HEK293T (cell line): ENCODE results near the gene SEMA3A.

Experiments
- BHLHE40 ChIP-seq: fragments of 450-650 bp; IDR thresholded peaks from 2 replicates; pipeline ENCODE4 v1.6.1; 2016; ENCODE audit warnings: mild to moderate bottlenecking, moderate library complexity, borderline replicate concordance
- CTBP1 ChIP-seq: fragments of 450-650 bp; IDR thresholded peaks from 2 replicates; pipeline ENCODE4 v1.6.1; 2016; ENCODE audit warnings: borderline replicate concordance
- ELF4 ChIP-seq: fragments of 450-650 bp; IDR thresholded peaks from 2 replicates; pipeline ENCODE4 v1.6.1; 2017; ENCODE audit warnings: antibody characterized with exemption
- FOXM1 ChIP-seq: fragments of 450-650 bp; IDR thresholded peaks from 2 replicates; pipeline ENCODE4 v1.6.1; 2017; ENCODE audit warnings: mild to moderate bottlenecking, borderline replicate concordance
- HDGF ChIP-seq: fragments of 450-650 bp; IDR thresholded peaks from 2 replicates; pipeline ENCODE4 v1.6.1; 2017; ENCODE audit warnings: antibody characterized with exemption, borderline replicate concordance
- LEF1 ChIP-seq: fragments of 450-650 bp; IDR thresholded peaks from 2 replicates; pipeline ENCODE4 v1.6.1; 2017; ENCODE audit warnings: mild to moderate bottlenecking, borderline replicate concordance
- NFRKB ChIP-seq: fragments of 450-650 bp; IDR thresholded peaks from 2 replicates; pipeline ENCODE4 v1.6.1; 2016; ENCODE audit warnings: mild to moderate bottlenecking, moderate library complexity
- PKNOX1 ChIP-seq: fragments of 450-650 bp; IDR thresholded peaks from 2 replicates; pipeline ENCODE4 v1.6.1; 2016
- SP1 ChIP-seq: fragments of 450-650 bp; IDR thresholded peaks from 2 replicates; pipeline ENCODE4 v1.6.1; 2017
- SUZ12 ChIP-seq: fragments of 450-650 bp; IDR thresholded peaks from 2 replicates; pipeline ENCODE4 v1.6.1; 2016; ENCODE audit warnings: mild to moderate bottlenecking
- TARDBP ChIP-seq: fragments of 450-650 bp; IDR thresholded peaks from 2 replicates; pipeline ENCODE4 v1.6.1; 2016

- TF ChIP-seq SP1 (no peak), ELF4 (no peak), CTBP1 (no peak), SUZ12 (no peak), BHLHE40 (no peak), TARDBP (no peak), LEF1 (no peak), HDGF (no peak), PKNOX1 (no peak), NFRKB (no peak), FOXM1 (no peak)
These were observed 152.5 kb downstream of the SEMA3A start for GRCh38 chr7:84042110-84042539.
